Sigmoid colon (tissue), 4 donors: ENCODE results near the gene PTGS2.

Experiments used
- POLR2AphosphoS5 ChIP-seq, 4 donors: sonication (generic); formaldehyde crosslinking; IDR thresholded peaks; one replicate each; pipeline ENCODE4 v1.6.1; 2017; ENCODE audit warnings: antibody characterized with exemption in 4 of 4
- TF ChIP-seq, protein P1 (sequence below), 4 experiments: fragments of 450-650 bp in 3 of 4; fragments of 200-600 bp in 1 of 4; IDR thresholded peaks; one replicate each; pipeline ENCODE4 v1.5.1; 2016 to 2019; ENCODE audit warnings: antibody characterized with exemption in 4 of 4, mild to moderate bottlenecking in 3 of 4, moderate library complexity in 2 of 4

- TF ChIP-seq, protein P1, sequence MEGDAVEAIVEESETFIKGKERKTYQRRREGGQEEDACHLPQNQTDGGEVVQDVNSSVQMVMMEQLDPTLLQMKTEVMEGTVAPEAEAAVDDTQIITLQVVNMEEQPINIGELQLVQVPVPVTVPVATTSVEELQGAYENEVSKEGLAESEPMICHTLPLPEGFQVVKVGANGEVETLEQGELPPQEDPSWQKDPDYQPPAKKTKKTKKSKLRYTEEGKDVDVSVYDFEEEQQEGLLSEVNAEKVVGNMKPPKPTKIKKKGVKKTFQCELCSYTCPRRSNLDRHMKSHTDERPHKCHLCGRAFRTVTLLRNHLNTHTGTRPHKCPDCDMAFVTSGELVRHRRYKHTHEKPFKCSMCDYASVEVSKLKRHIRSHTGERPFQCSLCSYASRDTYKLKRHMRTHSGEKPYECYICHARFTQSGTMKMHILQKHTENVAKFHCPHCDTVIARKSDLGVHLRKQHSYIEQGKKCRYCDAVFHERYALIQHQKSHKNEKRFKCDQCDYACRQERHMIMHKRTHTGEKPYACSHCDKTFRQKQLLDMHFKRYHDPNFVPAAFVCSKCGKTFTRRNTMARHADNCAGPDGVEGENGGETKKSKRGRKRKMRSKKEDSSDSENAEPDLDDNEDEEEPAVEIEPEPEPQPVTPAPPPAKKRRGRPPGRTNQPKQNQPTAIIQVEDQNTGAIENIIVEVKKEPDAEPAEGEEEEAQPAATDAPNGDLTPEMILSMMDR (IDR thresholded peaks at IDR 0.05) = no peak
- TF ChIP-seq POLR2AphosphoS5 (IDR thresholded peaks at IDR 0.05) = no peak
These were observed 3.6 kb upstream of the PTGS2 start for GRCh38 chr1:186683652-186684410.
